HG02970 (cell line): Measurements from ENCODE around the gene GATA6.

Experiments used
- ATAC-seq: cut with Tn5 transposase; IDR thresholded peaks from one replicate; pipeline ENCODE4 v1.9.1; 2021; ENCODE audit warnings: mild to moderate bottlenecking, moderate library complexity, moderate number of reproducible peaks; ENCODE audit not compliant: unreplicated experiment, low FRiP score

Gene GATA6

GRCh38 chr18:22229456-22230124, 60.2 kb downstream of the GATA6 start:
- no peak for ATAC-seq

- ATAC-seq = no peak
These were observed 61.1 kb downstream of the GATA6 start for GRCh38 chr18:22230471-22230945.

GRCh38 chr18:22233266-22233665, 63.9 kb downstream of the GATA6 start:
- no peak for ATAC-seq

- no peak for ATAC-seq
These were observed 68.6 kb downstream of the GATA6 start for GRCh38 chr18:22238036-22238435.

GRCh38 chr18:22238681-22239080, 69.3 kb downstream of the GATA6 start:
- no peak for ATAC-seq

GRCh38 chr18:22241921-22242361, 72.6 kb downstream of the GATA6 start:
- no peak for ATAC-seq

- ATAC-seq = no peak
These were observed 74.1 kb downstream of the GATA6 start for GRCh38 chr18:22243513-22243912.

- ATAC-seq = no peak
These were observed 80.6 kb downstream of the GATA6 start for GRCh38 chr18:22250026-22250425.

GRCh38 chr18:22250591-22250996, 81.2 kb downstream of the GATA6 start:
- no peak for ATAC-seq
